GM12874 (cell line): ENCODE data around the gene USP34.

Experiments used
- CTCF ChIP-seq: IDR thresholded peaks from 2 replicates; pipeline ENCODE4 v1.5.1; 2011; ENCODE audit warnings: low read depth, mild to moderate bottlenecking, control low read depth, low read length, moderate library complexity; ENCODE audit not compliant: insufficient read depth

The USP34 gene

GRCh38 chr2:61320181-61320580 lies 150.7 kb downstream of the USP34 start:
- TF ChIP-seq CTCF, result no peak

DNA sequence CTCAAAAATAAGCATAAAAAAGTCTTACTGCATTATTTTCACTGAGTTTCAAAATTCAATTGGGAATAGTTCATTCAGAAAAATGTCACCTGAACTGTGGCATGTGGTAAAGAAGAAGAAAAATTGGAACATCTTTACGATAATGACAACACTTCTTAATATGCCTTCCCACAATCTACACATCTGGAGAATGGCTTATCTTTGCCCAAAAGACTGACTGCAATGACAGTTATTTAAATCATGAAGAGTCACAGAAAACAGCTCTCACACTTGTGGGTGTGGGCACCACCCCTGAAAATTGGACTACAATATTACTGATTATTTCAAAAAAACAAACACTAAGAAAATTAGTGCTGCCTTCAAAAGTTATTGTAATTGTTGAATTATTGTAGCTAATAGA lies 152.3 kb downstream of the USP34 start:
- TF ChIP-seq CTCF, result no peak

DNA sequence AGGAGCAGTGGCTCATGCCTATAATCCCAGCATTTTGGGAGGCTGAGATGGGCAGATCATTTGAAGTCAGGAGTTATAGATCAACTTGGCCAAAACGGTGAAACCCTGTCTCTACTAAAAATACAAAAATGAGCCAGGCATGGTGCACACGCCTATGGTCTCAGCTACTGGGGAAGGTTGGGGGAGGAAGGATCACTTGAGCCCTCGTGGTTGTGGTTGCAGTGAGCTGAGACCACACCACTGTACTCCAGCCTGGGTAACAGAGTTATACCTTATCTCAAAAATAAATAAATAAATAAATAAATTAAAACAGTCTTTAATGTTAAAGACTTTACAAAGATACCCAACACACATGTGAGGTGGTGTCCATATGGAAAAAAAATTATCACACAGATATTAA lies 174.9 kb downstream of the USP34 start:
- TF ChIP-seq CTCF, result no peak

DNA sequence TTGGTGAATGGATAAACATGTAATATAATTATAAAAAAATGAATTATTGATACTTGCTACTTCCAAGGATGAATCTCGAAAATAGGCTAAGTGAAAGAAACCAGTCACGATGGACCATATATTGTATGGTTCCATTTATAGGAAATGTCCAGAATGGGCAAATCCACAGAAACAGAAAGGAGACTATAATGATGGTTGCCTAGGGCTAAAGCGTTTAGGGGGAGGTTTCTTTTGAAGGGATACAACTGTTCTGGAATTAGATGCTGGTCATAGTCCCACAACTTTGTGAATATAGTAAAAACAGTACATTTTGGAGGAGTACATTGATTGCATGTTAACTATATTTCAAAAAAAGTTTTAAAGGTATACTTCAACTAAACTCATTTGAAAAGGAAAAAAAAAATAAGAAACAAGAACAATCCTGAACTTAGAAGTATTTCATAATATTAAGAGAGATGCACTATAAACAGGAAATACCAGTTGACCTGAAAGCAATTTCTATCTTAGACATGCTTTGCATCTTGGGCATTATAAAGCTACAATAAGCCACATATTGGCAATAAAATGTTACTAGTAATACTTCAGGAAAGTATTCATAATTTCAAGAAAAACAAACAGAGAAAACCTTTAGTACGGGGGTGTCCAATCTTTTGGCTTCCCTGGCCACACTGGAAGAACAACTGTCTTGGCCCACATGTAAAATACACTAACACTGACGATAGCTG lies 178.9 kb downstream of the USP34 start:
- TF ChIP-seq CTCF, result no peak

- no peak for TF ChIP-seq CTCF
Observed at GRCh38 chr2:61288070-61288841, 182.6 kb downstream of the USP34 start.

GRCh38 chr2:61287254-61287653 lies 183.6 kb downstream of the USP34 start:
- no peak for TF ChIP-seq CTCF

- TF ChIP-seq CTCF, result no peak
Observed at GRCh38 chr2:61283443-61284160, 187.3 kb downstream of the USP34 start.
